ENCODE data around the gene PDLIM7.

PDLIM7 gene

DNA sequence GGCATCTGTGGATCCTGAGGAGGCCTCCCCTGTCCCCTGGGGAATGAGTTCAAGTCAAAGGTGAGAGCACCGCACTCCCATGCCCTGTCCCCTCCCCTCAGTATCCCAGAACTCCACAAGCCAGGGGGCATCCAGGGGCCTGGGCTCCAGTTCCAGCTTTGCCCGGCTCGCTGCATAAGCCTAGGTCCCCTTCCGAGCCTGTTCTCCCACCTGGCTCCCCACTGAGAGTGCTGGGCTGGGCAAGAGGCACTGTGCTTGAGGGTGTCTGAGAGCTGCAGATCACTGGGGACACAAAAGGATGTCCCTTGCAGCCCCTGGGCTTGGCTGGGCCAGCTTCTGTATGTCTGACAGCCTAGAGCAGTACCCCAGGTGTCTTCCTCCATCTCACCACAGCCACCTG is 7.7 kb upstream of the PDLIM7 start:
- DNase-seq, result no peak

DNA sequence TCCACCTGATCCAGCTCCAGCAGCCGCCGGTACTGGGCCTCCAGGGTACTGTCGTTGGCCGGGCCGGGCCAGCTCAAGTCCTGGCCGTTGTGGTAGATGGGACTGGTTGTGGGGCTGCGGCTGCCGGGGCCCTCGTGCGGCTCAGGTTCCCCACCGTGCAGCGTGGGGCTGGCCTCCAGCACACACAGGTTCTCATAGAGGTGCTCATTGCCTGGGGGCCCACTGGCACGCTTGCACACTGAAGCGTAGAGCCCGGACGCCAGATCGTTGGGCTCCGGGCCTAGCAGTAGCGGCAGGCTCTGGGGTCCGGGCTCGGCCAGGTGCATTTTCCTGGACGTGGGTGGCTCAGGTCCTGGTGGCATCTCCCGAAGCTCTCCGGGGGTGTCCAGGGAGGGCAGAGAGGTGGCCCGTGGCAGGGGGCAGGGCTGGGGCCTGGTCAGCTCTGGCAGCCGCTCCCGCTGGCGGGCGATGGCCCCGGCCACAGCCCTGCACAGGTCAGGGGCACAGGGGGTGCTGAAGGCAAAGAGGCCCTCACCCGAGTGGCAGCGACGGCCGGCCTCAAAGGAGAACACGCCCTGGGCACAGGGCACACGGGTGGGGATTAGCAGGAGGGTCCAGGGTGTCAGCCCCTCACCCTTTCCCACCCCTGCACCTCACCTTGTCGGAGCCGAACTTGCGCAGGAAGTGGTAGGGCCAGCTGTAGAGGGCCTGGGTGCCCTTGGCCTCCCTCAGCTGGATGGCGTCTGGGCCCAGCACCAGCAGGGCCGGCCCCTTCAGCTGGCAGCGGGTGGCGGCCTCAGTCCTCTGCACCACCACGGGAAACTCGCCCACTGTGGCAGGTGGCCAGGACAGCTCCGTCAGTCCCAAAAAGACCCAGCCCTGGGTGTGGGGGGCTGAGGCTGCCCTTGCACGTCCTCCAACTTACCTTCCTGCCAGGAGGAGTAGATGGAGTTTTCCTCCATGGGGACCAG is 7.0 kb upstream of the PDLIM7 start:
- DNase-seq, result no peak

DNA sequence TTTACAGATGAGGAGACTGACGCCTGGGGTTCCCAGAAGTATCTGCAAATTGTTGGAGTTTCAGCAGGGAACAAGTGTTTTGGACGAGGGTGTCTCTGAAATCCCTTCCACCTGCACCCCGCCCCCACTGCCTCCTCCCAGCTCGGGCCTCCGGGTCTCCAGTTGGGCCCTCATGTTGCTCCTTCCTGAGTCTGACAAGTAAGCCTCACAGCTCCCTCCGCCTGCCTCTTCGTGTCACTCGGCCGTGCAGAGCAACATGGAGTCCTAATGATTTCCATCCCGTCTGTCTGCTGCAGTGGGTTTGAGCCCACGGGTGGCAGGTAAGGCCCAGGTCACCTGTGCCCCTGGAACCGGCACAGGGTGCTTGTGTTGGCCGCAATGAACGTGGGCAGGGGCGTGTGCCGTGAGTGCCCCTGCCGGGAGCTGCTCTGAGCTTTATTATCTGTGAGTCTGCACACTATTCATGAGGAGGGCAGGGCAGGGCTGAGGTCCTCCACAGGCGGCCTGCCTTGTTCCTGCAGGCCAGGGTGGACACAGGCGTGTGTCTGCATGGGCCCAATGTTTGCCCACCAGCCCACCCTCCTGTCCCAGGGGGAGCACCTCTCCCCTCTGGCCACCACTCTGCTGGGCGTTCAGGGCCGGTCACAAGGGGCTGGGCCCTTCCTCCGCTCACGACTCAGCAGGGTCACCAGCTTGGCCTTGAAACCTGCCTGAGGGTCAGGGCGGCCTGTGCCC is 6.1 kb upstream of the PDLIM7 start:
- DNase-seq, result no peak

- DNase-seq, result no peak
Observed at GRCh38 chr5:177502886-177503285, 5.5 kb upstream of the PDLIM7 start.

DNA sequence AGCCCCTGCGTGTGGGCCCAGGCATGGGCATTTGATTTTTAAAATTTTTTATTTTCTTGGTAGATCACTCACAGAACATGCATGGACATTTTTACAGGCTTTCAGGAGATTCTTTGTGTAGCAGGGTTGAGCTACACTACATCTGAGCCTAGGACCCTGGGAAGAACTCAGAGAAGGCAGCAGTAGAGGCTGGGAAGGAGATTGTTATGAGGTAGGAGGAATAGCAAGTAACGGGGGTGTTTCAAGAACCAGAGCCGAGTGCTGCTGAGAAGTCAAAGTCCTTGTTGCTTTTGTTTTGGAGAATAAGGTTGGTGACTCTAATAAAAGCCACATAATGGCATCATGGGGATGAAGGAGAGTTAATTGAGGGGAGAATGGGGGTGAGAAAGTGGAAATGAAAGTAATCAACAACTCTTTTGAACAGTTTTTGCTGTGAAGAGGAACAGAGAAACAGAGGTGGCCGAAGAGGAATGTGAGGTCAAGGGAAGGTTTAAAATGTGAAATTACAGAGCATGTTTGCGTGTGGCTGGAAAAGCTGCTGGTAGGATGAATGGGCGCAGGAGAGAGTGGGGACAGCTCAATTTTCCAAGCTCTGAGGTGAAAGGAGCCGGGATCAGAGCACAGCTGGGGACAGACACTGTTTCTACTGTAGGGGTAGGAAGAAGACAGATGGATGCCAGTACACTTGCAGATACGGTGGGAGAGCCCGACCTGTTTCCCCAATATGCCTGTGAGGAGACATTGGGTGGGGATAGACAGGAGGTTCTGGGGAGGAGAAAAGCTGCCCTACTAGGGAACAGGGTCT is 4.7 kb upstream of the PDLIM7 start:
- no peak for DNase-seq

GRCh38 chr5:177500685-177501522 is 3.5 kb upstream of the PDLIM7 start:
- DNase-seq, result peak; percentile 6

- DNase-seq, result no peak
Observed at GRCh38 chr5:177499842-177500241, 2.4 kb upstream of the PDLIM7 start.

- DNase-seq, result no peak
Observed at GRCh38 chr5:177498013-177498787, 796 bp upstream of the PDLIM7 start.

DNA sequence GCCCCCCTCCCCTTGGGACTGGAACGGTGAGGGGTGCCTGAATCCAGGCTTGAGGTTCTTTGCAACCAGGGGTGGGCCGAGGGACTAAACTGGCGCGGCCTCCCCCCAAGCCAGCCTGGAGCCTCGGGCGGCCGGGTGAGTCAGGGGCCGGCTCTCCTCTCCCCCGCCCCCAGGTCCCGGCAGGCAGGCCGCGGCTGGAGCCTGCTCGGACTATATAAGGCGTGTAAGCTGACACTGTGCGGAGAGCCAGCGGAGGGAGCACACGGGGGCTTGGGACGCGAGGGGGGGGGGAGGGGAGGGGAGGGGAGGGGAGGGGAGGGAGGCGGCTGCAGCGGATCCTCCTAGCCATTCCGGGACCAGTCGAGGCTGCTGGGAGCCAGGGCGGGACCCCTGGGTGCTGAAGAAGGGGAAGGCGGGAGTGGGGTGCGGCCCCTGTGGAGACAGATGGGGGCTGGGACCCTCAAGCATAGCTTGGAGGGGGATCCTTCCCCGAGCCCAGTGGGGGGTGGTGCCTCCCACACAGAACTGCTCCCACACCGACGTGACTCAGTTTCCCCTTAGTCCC is 595 bp downstream of the PDLIM7 start:
- no peak for DNase-seq

- no peak for DNase-seq
Observed at GRCh38 chr5:177496070-177496726, 1.2 kb downstream of the PDLIM7 start.

GRCh38 chr5:177495243-177496060 is 2.0 kb downstream of the PDLIM7 start:
- no peak for DNase-seq

GRCh38 chr5:177494346-177495195 is 2.8 kb downstream of the PDLIM7 start:
- no peak for DNase-seq

DNA sequence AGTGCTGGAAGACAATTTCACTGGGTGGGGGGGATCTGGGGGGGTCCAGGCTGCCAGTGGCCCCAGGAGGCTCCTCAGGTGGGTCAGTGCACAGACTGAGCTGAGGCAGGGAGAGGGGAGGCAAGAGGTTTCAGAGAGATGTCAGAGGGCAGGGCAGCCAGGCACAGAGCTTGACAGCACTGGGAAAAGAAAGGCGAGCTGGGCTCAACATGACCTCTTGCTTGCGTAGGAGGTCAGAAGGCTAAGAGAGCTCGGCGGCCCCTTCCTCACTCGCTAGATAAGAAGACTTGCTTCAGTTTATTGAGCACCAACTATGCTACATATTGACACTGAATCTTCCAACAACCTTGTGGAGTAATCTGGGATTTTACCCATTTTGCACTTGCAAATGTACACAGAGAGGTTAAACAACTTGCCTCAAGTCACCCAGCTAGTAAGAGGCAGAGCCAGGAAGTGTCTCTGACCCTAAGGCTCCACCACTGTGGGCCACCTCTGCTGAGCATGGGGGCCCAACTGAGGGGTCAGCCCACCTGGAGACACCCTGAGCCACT is 3.5 kb downstream of the PDLIM7 start:
- DNase-seq, result no peak

- no peak for DNase-seq
Observed at GRCh38 chr5:177492841-177493240, 4.6 kb downstream of the PDLIM7 start.

- DNase-seq, result no peak
Observed at GRCh38 chr5:177491983-177492746, 5.2 kb downstream of the PDLIM7 start.

- DNase-seq, result no peak
Observed at GRCh38 chr5:177491429-177491945, 5.9 kb downstream of the PDLIM7 start.

DNA sequence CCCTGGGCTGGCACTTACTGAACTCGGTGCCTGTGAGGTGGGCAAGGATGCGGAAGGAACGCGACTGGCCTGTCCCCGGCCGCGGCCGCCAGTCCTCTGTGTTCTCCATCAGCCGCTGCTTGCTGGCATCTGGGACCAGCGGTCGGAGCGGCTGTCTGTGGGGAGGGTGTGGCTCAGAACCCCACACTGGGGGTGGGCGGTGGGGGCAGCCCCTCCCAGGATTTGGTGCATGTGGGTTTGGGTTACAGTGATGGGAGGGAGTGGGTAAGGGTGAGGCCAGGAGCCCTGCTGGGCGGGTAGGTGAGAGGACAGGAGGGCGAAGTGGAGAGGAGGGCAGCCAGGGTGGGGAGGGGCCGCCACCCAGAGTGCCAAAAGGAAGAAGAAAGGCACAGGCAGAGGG is 6.4 kb downstream of the PDLIM7 start:
- no peak for DNase-seq

Measured in NCI-H2081 treated with DMSO at 0.1 percent for 48 hours (cell line).